Stimulated activated naive B cell treated with anti-CD40 and anti-IgM and Interleukin-4, amounts not matched to agents 10 μg/mL and 1 μg/mL and 100 μg/mL, for 72 hours (primary cell): ENCODE results near the gene LUC7L.
"Not testable (repeated sequence)": the region's sequence is repeated elsewhere in the genome, so short reads cannot be mapped to it uniquely, and the experiment has no call there.

Source experiments
- ATAC-seq, 2 donors: fragments of 150-1000 bp; cut with Tn5 transposase; replicated peaks; 2 replicates each; pipeline ENCODE4 v1.10.0; 2021; ENCODE audit warnings: moderate library complexity in 1 of 2
- DNase-seq: peaks from one replicate; pipeline ENCODE4 v3.0.0; 2021
- H3K27ac Mint-ChIP-seq: one replicate; pipeline ENCODE4 v1.8.0; 2022; ENCODE audit warnings: mild to moderate bottlenecking, mixed read lengths
- H3K27me3 Mint-ChIP-seq, 2 donors: one replicate each; pipeline ENCODE4 v1.8.0; 2022; ENCODE audit warnings: mixed read lengths in 2 of 2
- H3K36me3 Mint-ChIP-seq, 2 donors: one replicate each; pipeline ENCODE4 v1.8.0; 2022; ENCODE audit warnings: mixed read lengths in 2 of 2, mild to moderate bottlenecking in 1 of 2
- H3K4me1 Mint-ChIP-seq, 2 donors: one replicate each; pipeline ENCODE4 v1.8.0; 2022; ENCODE audit warnings: mixed read lengths in 2 of 2, mild to moderate bottlenecking in 1 of 2
- H3K4me3 Mint-ChIP-seq, 2 donors: one replicate each; pipeline ENCODE4 v1.8.0; 2022; ENCODE audit warnings: mild to moderate bottlenecking in 2 of 2, mixed read lengths in 2 of 2, moderate library complexity in 1 of 2
- H3K9me3 Mint-ChIP-seq, 2 donors: one replicate each; pipeline ENCODE4 v1.8.0; 2022; ENCODE audit warnings: mixed read lengths in 2 of 2, mild to moderate bottlenecking in 1 of 2

LUC7L gene

GRCh38 chr16:254461-254860 is 25.2 kb upstream of the LUC7L start:
- Mint-ChIP-seq H3K27me3 (no peaks in the 10 kb centered on the region), H3K27ac (no peak overlapping the region), H3K4me3 (no peak overlapping the region), H3K4me1 (peaks cover 8 to 25% of the 10 kb centered on the region in 2 donors), H3K36me3 (peaks cover 41 to 47% of the 10 kb centered on the region in 2 donors), H3K9me3 (no peaks in the 10 kb centered on the region)
- ATAC-seq (no peak), DNase-seq (no peak)

- DNase-seq: no peak
- Mint-ChIP-seq H3K27ac (no peak overlapping the region), H3K4me1 (peaks cover 8 to 25% of the 10 kb centered on the region in 2 donors), H3K9me3 (no peaks in the 10 kb centered on the region), H3K36me3 (peaks cover 41 to 44% of the 10 kb centered on the region in 2 donors), H3K27me3 (no peaks in the 10 kb centered on the region), H3K4me3 (peak overlapping the region in 1 of 2 donors; percentile 30)
- no peak for ATAC-seq
Observed at GRCh38 chr16:253833-254232, 24.6 kb upstream of the LUC7L start.

DNA sequence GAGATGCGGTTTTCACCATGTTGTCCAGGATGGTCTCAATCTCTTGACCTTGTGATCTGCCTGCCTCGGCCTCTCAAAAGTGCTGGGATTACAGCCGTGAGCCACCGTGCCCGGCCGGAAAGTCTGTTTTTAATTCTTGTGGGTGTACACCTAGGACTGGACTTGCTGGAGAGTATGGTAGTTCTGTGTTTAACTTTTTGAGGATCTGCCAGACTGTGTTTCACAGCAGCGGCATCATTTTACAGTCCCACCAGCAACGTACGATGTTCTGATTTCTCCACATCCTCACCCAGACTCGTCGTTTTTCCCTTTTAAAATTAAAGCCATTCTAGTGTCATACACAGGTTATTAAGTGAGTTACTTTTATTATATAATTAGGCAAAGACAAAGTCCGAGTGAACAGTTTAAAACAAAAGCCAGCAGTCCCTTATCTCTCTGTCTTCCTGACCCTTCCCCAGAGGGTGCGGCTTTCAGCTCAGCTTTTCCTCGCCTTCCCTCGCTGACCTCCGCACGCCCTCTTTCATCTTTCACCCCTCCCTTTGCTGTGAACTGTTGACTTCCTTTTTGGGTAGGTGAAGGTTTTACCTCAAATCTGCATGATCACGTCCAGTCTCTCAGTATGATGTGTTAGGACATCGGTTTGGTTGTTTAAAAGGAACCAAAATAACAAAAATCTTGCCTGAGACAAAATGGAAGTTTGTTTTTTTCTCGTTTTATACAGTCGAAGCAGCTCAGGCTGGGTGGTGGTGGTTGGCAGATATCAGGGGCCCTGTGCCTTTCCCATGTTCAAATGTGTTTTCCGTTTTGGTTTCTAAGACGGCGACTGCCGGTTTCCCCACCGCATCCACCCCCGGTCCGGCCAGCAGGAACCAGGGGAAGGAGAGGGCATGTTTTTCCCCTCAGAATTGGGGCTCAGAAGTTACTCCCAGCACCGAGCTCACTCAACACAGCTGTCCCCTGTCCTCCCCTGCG is 23.4 kb upstream of the LUC7L start:
- H3K4me3 Mint-ChIP-seq: peak overlapping the region; percentile 79 to 89

DNA sequence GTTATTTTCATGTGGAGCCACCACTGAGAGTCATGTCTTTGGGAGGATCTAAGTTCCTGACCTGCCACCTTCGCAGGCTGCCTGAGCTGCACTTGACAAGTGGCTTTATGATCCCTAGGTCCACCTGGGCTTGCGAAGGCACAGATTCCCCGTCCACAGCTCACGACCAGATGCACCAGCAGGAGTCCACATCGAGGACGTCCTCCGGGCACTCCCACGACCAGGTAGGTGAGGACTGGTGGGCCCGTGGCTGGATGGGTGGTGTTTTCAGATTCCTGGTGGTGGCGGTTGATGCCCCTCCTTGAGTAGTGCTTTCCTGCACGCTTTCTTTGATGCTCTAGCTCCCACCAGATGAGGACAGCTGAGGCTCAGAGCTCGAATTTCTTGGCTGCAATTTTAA is 20.2 kb upstream of the LUC7L start:
- Mint-ChIP-seq H3K4me1 (peaks cover 6 to 34% of the 10 kb centered on the region in 2 donors), H3K36me3 (peaks cover 30 to 39% of the 10 kb centered on the region in 2 donors), H3K27ac (no peak overlapping the region), H3K4me3 (no peak overlapping the region), H3K9me3 (no peaks in the 10 kb centered on the region), H3K27me3 (no peaks in the 10 kb centered on the region)
- ATAC-seq (no peak), DNase-seq (no peak)

More for the DNA sequence above, 23.4 kb upstream of the LUC7L start:
- H3K4me1 Mint-ChIP-seq: peaks cover 8 to 25% of the 10 kb centered on the region in 2 donors
- peak; percentile 94 to 96 for ATAC-seq
- H3K36me3 Mint-ChIP-seq: peaks cover 43 to 44% of the 10 kb centered on the region in 2 donors
- H3K9me3 Mint-ChIP-seq: no peaks in the 10 kb centered on the region
- H3K27me3 Mint-ChIP-seq: no peaks in the 10 kb centered on the region
- peak; percentile 29 for DNase-seq
- peak overlapping the region; percentile 97 for H3K27ac Mint-ChIP-seq

- Mint-ChIP-seq H3K4me3 (no peak overlapping the region), H3K9me3 (no peaks in the 10 kb centered on the region), H3K27me3 (no peaks in the 10 kb centered on the region), H3K4me1 (peaks cover 3 to 29% of the 10 kb centered on the region in 2 donors), H3K27ac (no peak overlapping the region), H3K36me3 (peaks cover 27 to 43% of the 10 kb centered on the region in 2 donors)
- ATAC-seq (no peak), DNase-seq (no peak)
Observed at GRCh38 chr16:247027-247426, 17.8 kb upstream of the LUC7L start.

DNA sequence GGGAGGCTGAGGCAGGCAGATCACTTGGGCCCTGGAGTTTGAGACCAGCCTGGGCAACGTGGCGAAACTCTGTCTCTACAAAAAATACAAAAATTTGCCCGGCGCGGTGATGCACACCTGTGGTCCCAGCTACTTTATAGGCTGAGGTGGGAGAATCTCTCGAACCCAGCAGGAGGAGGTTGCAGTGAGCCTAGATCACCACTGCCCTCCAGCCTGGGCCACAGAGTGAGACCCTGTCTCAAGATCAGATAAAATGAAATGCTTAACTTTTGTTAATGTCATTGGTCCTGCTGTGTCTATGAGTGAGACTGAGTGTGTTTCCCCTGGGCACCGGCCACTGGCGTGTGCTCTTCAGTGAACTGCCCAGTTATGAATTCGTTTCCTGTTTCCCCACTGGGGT is 15.9 kb upstream of the LUC7L start:
- Mint-ChIP-seq H3K27ac (no peak overlapping the region), H3K9me3 (no peaks in the 10 kb centered on the region)

GRCh38 chr16:243348-243747 is 14.1 kb upstream of the LUC7L start:
- H3K27ac Mint-ChIP-seq: no peak overlapping the region
- peaks cover 13 to 49% of the 10 kb centered on the region in 2 donors for H3K4me1 Mint-ChIP-seq

More for the DNA sequence above, 15.9 kb upstream of the LUC7L start:
- Mint-ChIP-seq H3K36me3 (peaks cover 21 to 34% of the 10 kb centered on the region in 2 donors), H3K27me3 (no peaks in the 10 kb centered on the region), H3K4me1 (peaks cover 7 to 41% of the 10 kb centered on the region in 2 donors), H3K4me3 (no peak overlapping the region)
- DNase-seq: no peak
- ATAC-seq: no peak

DNA sequence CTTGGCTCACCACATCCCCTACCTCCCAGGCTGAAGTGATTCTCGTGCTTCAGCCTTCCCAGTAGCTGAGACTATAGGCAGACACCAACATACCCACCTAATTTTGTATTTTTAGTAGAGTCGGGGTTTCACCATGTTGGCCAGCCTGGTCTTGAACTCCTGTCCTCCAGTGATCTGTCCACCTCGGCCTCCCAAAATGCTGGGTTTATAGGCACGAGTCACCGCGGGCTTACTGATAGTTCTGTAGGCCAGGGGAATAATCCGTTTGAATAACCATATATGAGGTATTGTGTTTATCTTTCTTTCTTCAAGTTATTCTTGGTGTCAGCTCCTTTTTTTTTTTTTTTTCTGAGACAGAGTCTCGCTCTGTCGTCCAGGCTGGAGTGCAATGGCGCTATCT is 13.0 kb upstream of the LUC7L start:
- ATAC-seq (no peak), DNase-seq (no peak)
- peaks cover 21 to 34% of the 10 kb centered on the region in 2 donors for H3K36me3 Mint-ChIP-seq
- H3K9me3 Mint-ChIP-seq: no peaks in the 10 kb centered on the region
- peaks cover 13 to 53% of the 10 kb centered on the region in 2 donors for H3K4me1 Mint-ChIP-seq
- H3K27ac Mint-ChIP-seq: no peak overlapping the region
- H3K27me3 Mint-ChIP-seq: no peaks in the 10 kb centered on the region
- H3K4me3 Mint-ChIP-seq: no peak overlapping the region

More at GRCh38 chr16:243348-243747, 14.1 kb upstream of the LUC7L start:
- DNase-seq (no peak), ATAC-seq (no peak)
- Mint-ChIP-seq H3K36me3 (peaks cover 19 to 38% of the 10 kb centered on the region in 2 donors), H3K27me3 (no peaks in the 10 kb centered on the region), H3K9me3 (no peaks in the 10 kb centered on the region), H3K4me3 (no peak overlapping the region)

- no peak for ATAC-seq
Observed at GRCh38 chr16:240559-240958, 11.3 kb upstream of the LUC7L start.

GRCh38 chr16:239948-240277 is 10.7 kb upstream of the LUC7L start:
- DNase-seq (no peak), ATAC-seq (peak; percentile 5 to 6)
- Mint-ChIP-seq H3K36me3 (peaks cover 21 to 30% of the 10 kb centered on the region in 2 donors), H3K27ac (peak overlapping the region; percentile 57), H3K27me3 (no peaks in the 10 kb centered on the region), H3K9me3 (peaks cover 0 to 2% of the 10 kb centered on the region in 2 donors), H3K4me1 (peaks cover 18 to 56% of the 10 kb centered on the region in 2 donors), H3K4me3 (peak overlapping the region; percentile 14 to 51)

More at GRCh38 chr16:240559-240958, 11.3 kb upstream of the LUC7L start:
- DNase-seq: no peak
- H3K27ac Mint-ChIP-seq: peak overlapping the region; percentile 57
- H3K4me3 Mint-ChIP-seq: peak overlapping the region in 1 of 2 donors; percentile 51
- H3K36me3 Mint-ChIP-seq: peaks cover 23 to 35% of the 10 kb centered on the region in 2 donors
- no peaks in the 10 kb centered on the region for H3K27me3 Mint-ChIP-seq
- H3K4me1 Mint-ChIP-seq: peaks cover 17 to 50% of the 10 kb centered on the region in 2 donors
- peaks cover 0 to under 1% of the 10 kb centered on the region in 2 donors for H3K9me3 Mint-ChIP-seq

GRCh38 chr16:234468-235305 is 5.4 kb upstream of the LUC7L start, which contains the start of gene FAM234A:
TSS of gene FAM234A (plus strand) at chr16:234821. CDS start at chr16:254414, 19,593 bp downstream.
- Mint-ChIP-seq H3K4me1 (peaks cover 11 to 22% of the 10 kb centered on the region in 2 donors), H3K4me3 (peak within 1 kb of the TSS; percentile 93 to 96), H3K36me3 (peaks cover 8 to 14% of the 10 kb centered on the region in 2 donors), H3K27me3 (no peaks in the 10 kb centered on the region), H3K27ac (peak within 1 kb of the TSS; percentile 97), H3K9me3 (peaks cover 0 to 2% of the 10 kb centered on the region in 2 donors)
- ATAC-seq (peak; percentile 90 to 92), DNase-seq (peak; percentile 94)

- ATAC-seq: no peak
- Mint-ChIP-seq H3K9me3 (peaks cover 0 to 2% of the 10 kb centered on the region in 2 donors), H3K4me3 (no peak overlapping the region), H3K36me3 (peaks cover 5 to 24% of the 10 kb centered on the region in 2 donors), H3K27ac (no peak overlapping the region), H3K4me1 (peaks cover 21 to 34% of the 10 kb centered on the region in 2 donors), H3K27me3 (no peaks in the 10 kb centered on the region)
- DNase-seq: no peak
Observed at GRCh38 chr16:230949-231348, 1.7 kb upstream of the LUC7L start.

DNA sequence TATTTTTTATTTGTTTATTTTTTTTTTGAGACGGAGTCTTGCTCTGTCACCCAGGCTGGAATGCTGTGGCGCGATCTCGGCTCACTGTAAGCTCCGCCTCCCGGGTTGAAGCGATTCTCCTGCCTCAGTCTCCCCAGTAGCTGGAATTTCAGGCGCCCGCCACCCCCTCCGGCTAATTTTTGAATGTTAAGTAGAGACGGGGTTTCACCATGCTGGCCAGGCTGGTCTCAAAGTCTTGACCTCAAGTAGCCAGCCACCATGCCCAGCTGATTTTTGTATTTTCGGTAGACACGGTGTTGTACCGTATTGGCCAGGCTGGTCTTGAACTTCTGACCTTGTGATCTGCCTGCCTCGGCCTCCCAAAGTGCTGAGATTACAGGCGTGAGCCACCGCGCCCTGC is 1.1 kb upstream of the LUC7L start:
- Mint-ChIP-seq H3K4me1 (peaks cover 19 to 30% of the 10 kb centered on the region in 2 donors), H3K36me3 (peaks cover 7 to 25% of the 10 kb centered on the region in 2 donors)
- not testable (repeated sequence) for ATAC-seq, DNase-seq, H3K27ac Mint-ChIP-seq, H3K9me3 Mint-ChIP-seq, H3K27me3 Mint-ChIP-seq, H3K4me3 Mint-ChIP-seq

DNA sequence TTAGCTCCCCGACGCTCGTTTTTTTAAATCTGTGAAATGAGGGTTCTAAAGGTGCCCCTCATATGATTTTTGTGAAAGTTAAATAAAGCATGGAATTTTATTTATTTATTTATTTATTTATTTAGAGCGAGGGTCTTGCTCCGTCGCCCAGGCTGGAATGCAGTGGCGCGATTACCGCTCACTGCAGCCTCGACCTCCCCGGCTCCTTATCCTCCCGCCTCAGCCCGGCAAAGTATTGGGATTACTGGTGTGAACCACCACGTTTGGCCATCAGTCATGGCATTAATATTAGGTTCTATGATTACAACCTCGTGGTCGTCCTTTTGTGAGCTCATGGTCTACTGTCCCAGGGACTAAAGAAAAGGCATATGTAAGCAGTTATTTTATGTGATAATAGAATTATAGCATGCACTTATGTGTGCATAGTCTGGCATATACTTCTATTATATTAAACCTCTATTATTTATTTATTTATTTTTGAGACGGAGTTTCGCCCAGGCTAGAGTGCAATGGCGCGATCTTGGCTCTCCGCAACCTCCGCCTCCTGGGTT is 557 bp upstream of the LUC7L start:
- ATAC-seq: no peak

More for the DNA sequence above, 557 bp upstream of the LUC7L start:
- no peaks in the 10 kb centered on the region for H3K9me3 Mint-ChIP-seq
- H3K27ac Mint-ChIP-seq: no peak overlapping the region
- no peak for DNase-seq
- peak overlapping the region; percentile 13 to 68 for H3K4me3 Mint-ChIP-seq
- H3K36me3 Mint-ChIP-seq: peaks cover 7 to 28% of the 10 kb centered on the region in 2 donors
- peaks cover 19 to 25% of the 10 kb centered on the region in 2 donors for H3K4me1 Mint-ChIP-seq
- H3K27me3 Mint-ChIP-seq: no peaks in the 10 kb centered on the region
